ENCODE results near the gene ZBTB9.

The ZBTB9 gene

GRCh38 chr6:33454009-33454946 is at the start of gene ZBTB9:
ZBTB9 (plus strand) TSS chr6:33454576; CDS start chr6:33455101, 525 bp downstream.
- TF ChIP-seq EZH2 (IDR thresholded peaks at IDR 0.05; ENCODE audit: borderline replicate concordance, low read depth, low read length, severe bottlenecking) (no peak), CTCF (IDR thresholded peaks at IDR 0.05; ENCODE audit: borderline replicate concordance, extremely low read depth, low read length, poor library complexity, severe bottlenecking) (no peak)
- DNase-seq (peak; percentile 96), ATAC-seq (ENCODE audit: insufficient read depth, low read depth) (peak; percentile 99)
- peaks cover 28% of the 10 kb centered on the region for H3K36me3 ChIP-seq (ENCODE audit: insufficient read depth, low read length)
- peaks cover 27% of the 10 kb centered on the region for H3K79me2 ChIP-seq (ENCODE audit: insufficient read depth, low read length)
- H4K20me1 ChIP-seq (ENCODE audit: insufficient read depth, low read length): peaks cover 16% of the 10 kb centered on the region
- peak within 1 kb of the TSS; percentile 77 to 89 for H3K4me3 ChIP-seq (ENCODE audit: low read depth in 1 of 2, low read length in 2 of 2)
- peak within 1 kb of the TSS; percentile 73 for H3K9ac ChIP-seq (ENCODE audit: low read depth, low read length)
- no peaks in the 10 kb centered on the region for H3K27me3 ChIP-seq (ENCODE audit: insufficient read depth, low read length, poor library complexity)
- peak within 1 kb of the TSS; percentile 82 for H3K27ac ChIP-seq (ENCODE audit: low read length)
- peaks cover 27% of the 10 kb centered on the region for H3K4me1 ChIP-seq (ENCODE audit: insufficient read depth, low read length)
- peak within 1 kb of the TSS; percentile 94 for H2AFZ ChIP-seq (ENCODE audit: low read depth, low read length)
- H3K4me2 ChIP-seq (ENCODE audit: insufficient read depth, low read length): peak within 1 kb of the TSS; percentile 99
- H3K9me3 ChIP-seq (ENCODE audit: insufficient read depth, low read length, severe bottlenecking): no peaks in the 10 kb centered on the region

GRCh38 chr6:33404884-33405283 is 49.5 kb upstream of the ZBTB9 start:
- Histone ChIP-seq H3K9ac (ENCODE audit: low read depth, low read length) (no peak overlapping the region), H3K27me3 (ENCODE audit: insufficient read depth, low read length, poor library complexity) (no peaks in the 10 kb centered on the region), H2AFZ (ENCODE audit: low read depth, low read length) (no peak overlapping the region), H3K79me2 (ENCODE audit: insufficient read depth, low read length) (peaks cover 40% of the 10 kb centered on the region), H3K4me1 (ENCODE audit: insufficient read depth, low read length) (peaks cover 8% of the 10 kb centered on the region), H3K36me3 (ENCODE audit: insufficient read depth, low read length) (peaks cover 82% of the 10 kb centered on the region), H3K27ac (ENCODE audit: low read length) (no peak overlapping the region), H3K9me3 (ENCODE audit: insufficient read depth, low read length, severe bottlenecking) (no peaks in the 10 kb centered on the region), H3K4me3 (ENCODE audit: low read depth in 1 of 2, low read length in 2 of 2) (no peak overlapping the region), H3K4me2 (ENCODE audit: insufficient read depth, low read length) (no peak overlapping the region), H4K20me1 (ENCODE audit: insufficient read depth, low read length) (0 out of 2 replicates have a peak, but pooled peaks cover 7% of the 10 kb centered on the region)
- ATAC-seq (ENCODE audit: insufficient read depth, low read depth) (no peak), DNase-seq (no peak)
- TF ChIP-seq EZH2 (IDR thresholded peaks at IDR 0.05; ENCODE audit: borderline replicate concordance, low read depth, low read length, severe bottlenecking) (no peak), CTCF (IDR thresholded peaks at IDR 0.05; ENCODE audit: borderline replicate concordance, extremely low read depth, low read length, poor library complexity, severe bottlenecking) (no peak)

- Histone ChIP-seq H3K4me1 (ENCODE audit: insufficient read depth, low read length) (peaks cover 10% of the 10 kb centered on the region), H2AFZ (ENCODE audit: low read depth, low read length) (no peak overlapping the region), H3K4me2 (ENCODE audit: insufficient read depth, low read length) (no peak overlapping the region), H3K79me2 (ENCODE audit: insufficient read depth, low read length) (peaks cover 34% of the 10 kb centered on the region), H3K27ac (ENCODE audit: low read length) (no peak overlapping the region), H3K9ac (ENCODE audit: low read depth, low read length) (no peak overlapping the region), H3K27me3 (ENCODE audit: insufficient read depth, low read length, poor library complexity) (no peaks in the 10 kb centered on the region), H3K9me3 (ENCODE audit: insufficient read depth, low read length, severe bottlenecking) (no peaks in the 10 kb centered on the region), H3K36me3 (ENCODE audit: insufficient read depth, low read length) (peaks cover 76% of the 10 kb centered on the region), H4K20me1 (ENCODE audit: insufficient read depth, low read length) (0 out of 2 replicates have a peak, but pooled peaks cover 7% of the 10 kb centered on the region), H3K4me3 (ENCODE audit: low read depth in 1 of 2, low read length in 2 of 2) (no peak overlapping the region)
- DNase-seq: no peak
- TF ChIP-seq EZH2 (IDR thresholded peaks at IDR 0.05; ENCODE audit: borderline replicate concordance, low read depth, low read length, severe bottlenecking) (no peak), CTCF (IDR thresholded peaks at IDR 0.05; ENCODE audit: borderline replicate concordance, extremely low read depth, low read length, poor library complexity, severe bottlenecking) (no peak)
- ATAC-seq (ENCODE audit: insufficient read depth, low read depth): no peak
Measured at GRCh38 chr6:33405386-33405940, 48.9 kb upstream of the ZBTB9 start.

Measured in DND-41 (cell line).